DND-41 (cell line): ENCODE measurements around the gene FLACC1.

Experiments used
- ATAC-seq: fragments of 200-7000 bp; cut with Tn5 transposase; 3 replicates; pipeline ENCODE4 v1.9.1; 2021; ENCODE audit warnings: low read depth; ENCODE audit not compliant: insufficient read depth
- DNase-seq: peaks from one replicate; pipeline ENCODE4 v3.0.0-alpha.2; 2020
- H2AFZ ChIP-seq: 2 replicates; pipeline ENCODE4 v1.6.0; 2012; ENCODE audit warnings: low read depth, low read length
- H3K27ac ChIP-seq: 2 replicates; pipeline ENCODE4 v1.5.1; 2012; ENCODE audit warnings: low read length, inconsistent platforms
- H3K27me3 ChIP-seq: fragments of 200-600 bp; sonication (generic); 2 replicates; pipeline ENCODE4 v1.6.0; 2012; ENCODE audit warnings: low read length, mild to moderate bottlenecking, inconsistent platforms; ENCODE audit not compliant: insufficient read depth, poor library complexity
- H3K36me3 ChIP-seq: 2 replicates; pipeline ENCODE4 v1.5.1; 2012; ENCODE audit warnings: low read length, inconsistent platforms; ENCODE audit not compliant: insufficient read depth
- H3K4me1 ChIP-seq: 2 replicates; pipeline ENCODE4 v1.5.1; 2012; ENCODE audit warnings: mild to moderate bottlenecking, low read length; ENCODE audit not compliant: insufficient read depth
- H3K4me2 ChIP-seq: 2 replicates; pipeline ENCODE4 v1.6.0; 2012; ENCODE audit warnings: mild to moderate bottlenecking, moderate library complexity, low read length, inconsistent platforms; ENCODE audit not compliant: insufficient read depth
- H3K4me3 ChIP-seq, 2 experiments: fragments of 200-600 bp in 1 of 2; shearing (Covaris generic) in 1 of 2; 2 replicates each; pipeline ENCODE4 v1.5.1; 2012 to 2016; ENCODE audit warnings: inconsistent platforms in 2 of 2, low read length in 2 of 2, mild to moderate bottlenecking in 2 of 2, low read depth in 1 of 2, moderate library complexity in 1 of 2
- H3K79me2 ChIP-seq: 2 replicates; pipeline ENCODE4 v1.6.0; 2012; ENCODE audit warnings: low read length, inconsistent platforms; ENCODE audit not compliant: insufficient read depth
- H3K9ac ChIP-seq: 2 replicates; pipeline ENCODE4 v1.6.0; 2012; ENCODE audit warnings: low read depth, mild to moderate bottlenecking, inconsistent platforms, low read length, moderate library complexity
- H3K9me3 ChIP-seq: 2 replicates; pipeline ENCODE4 v1.5.1; 2012; ENCODE audit warnings: low read length, moderate library complexity, mild to moderate bottlenecking, inconsistent platforms; ENCODE audit not compliant: insufficient read depth, severe bottlenecking
- H4K20me1 ChIP-seq: 2 replicates; pipeline ENCODE4 v1.6.0; 2012; ENCODE audit warnings: low read length; ENCODE audit not compliant: insufficient read depth
- CTCF ChIP-seq: IDR thresholded peaks from 2 replicates; pipeline ENCODE4 v1.5.1; 2012; ENCODE audit warnings: borderline replicate concordance, low read length, moderate library complexity, mild to moderate bottlenecking; ENCODE audit not compliant: poor library complexity, severe bottlenecking; ENCODE audit errors: extremely low read depth
- EZH2 ChIP-seq: IDR thresholded peaks from 3 replicates; pipeline ENCODE4 v1.6.1; 2012; ENCODE audit warnings: borderline replicate concordance, low read depth, mild to moderate bottlenecking, moderate library complexity, low read length, inconsistent platforms; ENCODE audit not compliant: severe bottlenecking

Gene FLACC1

GRCh38 chr2:201261471-201261870, 95.7 kb downstream of the FLACC1 start:
- H2AFZ ChIP-seq: no peak overlapping the region
- TF ChIP-seq CTCF: peak; percentile 20
- TF ChIP-seq EZH2: no peak
- peak overlapping the region; percentile 83 for H3K4me2 ChIP-seq
- H3K79me2 ChIP-seq: peaks cover 81% of the 10 kb centered on the region
- peak overlapping the region; percentile 36 to 63; a peak in 3 of 4 replicates for H3K4me3 ChIP-seq
- H4K20me1 ChIP-seq: peaks cover 35% of the 10 kb centered on the region
- no peaks in the 10 kb centered on the region for H3K27me3 ChIP-seq
- peak overlapping the region; percentile 78 for H3K9ac ChIP-seq
- DNase-seq (peak; percentile 54), ATAC-seq (no peak)
- H3K27ac ChIP-seq: peak overlapping the region; percentile 84
- peaks cover 89% of the 10 kb centered on the region for H3K4me1 ChIP-seq
- no peaks in the 10 kb centered on the region for H3K9me3 ChIP-seq
- H3K36me3 ChIP-seq: peaks cover 10% of the 10 kb centered on the region

GRCh38 chr2:201260302-201260800, 96.8 kb downstream of the FLACC1 start, which contains the start of gene CASP8:
TSS of gene CASP8 (plus strand) at chr2:201260536. CDS start at chr2:201266487, 5,951 bp downstream.
- peak; percentile 60 for ATAC-seq
- DNase-seq: peak; percentile 78
- Histone ChIP-seq H4K20me1 (peaks cover 25% of the 10 kb centered on the region), H3K27ac (peak within 1 kb of the TSS; percentile 94), H3K27me3 (no peaks in the 10 kb centered on the region), H3K79me2 (peaks cover 81% of the 10 kb centered on the region), H3K36me3 (peaks cover under 1% of the 10 kb centered on the region), H3K4me3 (peak within 1 kb of the TSS; percentile 36 to 63), H3K9me3 (no peaks in the 10 kb centered on the region), H3K4me2 (peak within 1 kb of the TSS; percentile 83), H2AFZ (peak within 1 kb of the TSS; percentile 66), H3K4me1 (peaks cover 96% of the 10 kb centered on the region), H3K9ac (peak within 1 kb of the TSS; percentile 78)
- TF ChIP-seq EZH2 (no peak), CTCF (no peak)

- peak overlapping the region; percentile 83 for H3K4me2 ChIP-seq
- peak overlapping the region; percentile 54 for H2AFZ ChIP-seq
- H3K4me1 ChIP-seq: peaks cover 96% of the 10 kb centered on the region
- peak overlapping the region; percentile 78 for H3K9ac ChIP-seq
- no peaks in the 10 kb centered on the region for H3K27me3 ChIP-seq
- ATAC-seq (peak; percentile 53), DNase-seq (no peak)
- peaks cover 7% of the 10 kb centered on the region; the same call in 1 of the 2 replicates for H3K36me3 ChIP-seq
- no peak for TF ChIP-seq EZH2
- TF ChIP-seq CTCF: no peak
- H4K20me1 ChIP-seq: peaks cover 16% of the 10 kb centered on the region; the same call in 1 of the 2 replicates
- H3K9me3 ChIP-seq: no peaks in the 10 kb centered on the region
- peaks cover 81% of the 10 kb centered on the region for H3K79me2 ChIP-seq
- H3K27ac ChIP-seq: peak overlapping the region; percentile 94
- peak overlapping the region; percentile 25 to 57; a peak in 3 of 4 replicates for H3K4me3 ChIP-seq
Measured at GRCh38 chr2:201258666-201259615, 98.2 kb downstream of the FLACC1 start.
